Karpas-422 (cell line): ENCODE measurements around the gene MDGA2. TPM values are rescaled to one million over a fixed set of nuclear protein-coding genes. Genes with fewer than 3 reads are reported as not detected.

Source experiments
- DNase-seq: peaks from one replicate; pipeline ENCODE4 v3.0.0-alpha.2; 2015
- H2AFZ ChIP-seq: fragments of 200-600 bp; sonication (generic); 2 replicates; pipeline ENCODE4 v1.6.1; 2014; ENCODE audit warnings: antibody characterized with exemption, low read length, mixed read lengths
- H3K27ac ChIP-seq: fragments of 200-600 bp; sonication (generic); 2 replicates; pipeline ENCODE4 v1.5.1; 2014; ENCODE audit warnings: mild to moderate bottlenecking, low read length, moderate library complexity
- H3K27me3 ChIP-seq: fragments of 200-600 bp; sonication (generic); 2 replicates; pipeline ENCODE4 v1.6.1; 2014; ENCODE audit warnings: low read length, mixed read lengths
- H3K36me3 ChIP-seq: fragments of 200-600 bp; sonication (generic); 2 replicates; pipeline ENCODE4 v1.6.1; 2014; ENCODE audit warnings: low read length, mixed read lengths; ENCODE audit not compliant: insufficient read depth
- H3K4me1 ChIP-seq: fragments of 200-600 bp; sonication (generic); 2 replicates; pipeline ENCODE4 v1.6.1; 2014; ENCODE audit warnings: mild to moderate bottlenecking, low read length, mixed read lengths
- H3K4me2 ChIP-seq: fragments of 200-600 bp; sonication (generic); 2 replicates; pipeline ENCODE4 v1.6.1; 2014; ENCODE audit warnings: low read length, low read depth, mild to moderate bottlenecking; ENCODE audit not compliant: poor library complexity, severe bottlenecking
- H3K4me3 ChIP-seq: fragments of 200-600 bp; sonication (generic); 2 replicates; pipeline ENCODE4 v1.5.1; 2014; ENCODE audit warnings: mild to moderate bottlenecking, antibody characterized with exemption, low read length, mixed read lengths
- H3K79me2 ChIP-seq: fragments of 200-600 bp; sonication (generic); 2 replicates; pipeline ENCODE4 v1.6.1; 2014; ENCODE audit warnings: mild to moderate bottlenecking, low read length, mixed read lengths
- H3K9ac ChIP-seq: fragments of 200-600 bp; sonication (generic); 2 replicates; pipeline ENCODE4 v1.6.0; 2014; ENCODE audit warnings: low read length
- H3K9me2 ChIP-seq: fragments of 200-600 bp; sonication (generic), shearing (Covaris generic); replicated peaks from 2 replicates; pipeline ENCODE4 v1.6.0; 2014; ENCODE audit warnings: mild to moderate bottlenecking, low read length, moderate library complexity; ENCODE audit not compliant: insufficient read depth
- H3K9me3 ChIP-seq: fragments of 300-700, 200-600 bp; sonication (generic); 2 replicates; pipeline ENCODE4 v1.6.1; 2014; ENCODE audit warnings: low read length, mixed read lengths
- H4K20me1 ChIP-seq: fragments of 200-600 bp; sonication (generic); 2 replicates; pipeline ENCODE4 v1.6.1; 2014; ENCODE audit warnings: mild to moderate bottlenecking, antibody characterized with exemption, low read length, low read depth; ENCODE audit not compliant: insufficient read depth
- total RNA-seq: library from RNA; depleted of rRNA; stranded (reverse); fragments of >200 nt; shearing (Covaris generic); gene quantifications from 2 replicates; pipeline ENCODE4 v1.2.3, GENCODE V29; 2014; ENCODE audit warnings: low replicate concordance

Gene MDGA2
- total RNA-seq, 1 experiment from 2014 or later: not detected

DNA sequence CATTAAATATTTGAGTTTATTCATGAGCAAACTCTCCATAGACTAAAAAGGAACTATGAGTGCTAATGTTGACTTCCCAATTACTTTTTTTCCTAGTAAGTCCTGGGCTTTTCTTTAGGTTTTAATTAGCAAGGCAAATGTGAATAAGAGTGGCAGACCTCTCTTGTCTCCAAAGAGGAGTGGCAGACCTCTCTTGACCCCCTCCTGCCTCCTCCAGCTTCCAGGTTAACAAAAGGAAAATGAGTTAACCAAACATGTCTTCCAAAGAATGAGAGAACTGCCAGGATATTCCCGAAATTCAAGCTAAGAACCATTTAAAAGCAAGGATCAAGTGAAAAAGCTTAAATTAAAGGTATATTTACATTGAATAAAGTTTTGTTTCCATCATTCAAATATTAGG lies 253.2 kb downstream of the MDGA2 start:
- no peak overlapping the region for H3K27ac ChIP-seq

GRCh38 chr14:47411523-47411922 lies 263.9 kb downstream of the MDGA2 start:
- no peaks in the 10 kb centered on the region for H3K79me2 ChIP-seq
- H3K4me3 ChIP-seq: no peak overlapping the region
- H3K27me3 ChIP-seq: no peaks in the 10 kb centered on the region
- DNase-seq: no peak
- H3K27ac ChIP-seq: no peak overlapping the region
- H3K9me2 ChIP-seq: no peaks in the 10 kb centered on the region
- H2AFZ ChIP-seq: no peak overlapping the region
- H3K9ac ChIP-seq: no peak overlapping the region
- peaks cover 61% of the 10 kb centered on the region for H3K9me3 ChIP-seq
- H3K36me3 ChIP-seq: no peaks in the 10 kb centered on the region
- no peaks in the 10 kb centered on the region for H3K4me1 ChIP-seq
- H3K4me2 ChIP-seq: no peak overlapping the region
- H4K20me1 ChIP-seq: no peaks in the 10 kb centered on the region

More for the DNA sequence above, 253.2 kb downstream of the MDGA2 start:
- no peaks in the 10 kb centered on the region for H3K4me1 ChIP-seq
- no peaks in the 10 kb centered on the region for H3K27me3 ChIP-seq
- H3K36me3 ChIP-seq: no peaks in the 10 kb centered on the region
- no peaks in the 10 kb centered on the region for H3K9me2 ChIP-seq
- no peak overlapping the region for H3K4me3 ChIP-seq
- H3K4me2 ChIP-seq: no peak overlapping the region
- no peaks in the 10 kb centered on the region for H4K20me1 ChIP-seq
- peaks cover 56% of the 10 kb centered on the region for H3K9me3 ChIP-seq
- H2AFZ ChIP-seq: no peak overlapping the region
- no peak for DNase-seq
- H3K9ac ChIP-seq: no peak overlapping the region
- H3K79me2 ChIP-seq: no peaks in the 10 kb centered on the region

GRCh38 chr14:47392326-47392725 lies 283.1 kb downstream of the MDGA2 start:
- Histone ChIP-seq H2AFZ (no peak overlapping the region), H3K79me2 (no peaks in the 10 kb centered on the region), H3K4me3 (no peak overlapping the region), H3K9me3 (peaks cover 52% of the 10 kb centered on the region), H3K27me3 (no peaks in the 10 kb centered on the region), H3K9me2 (no peaks in the 10 kb centered on the region), H3K9ac (no peak overlapping the region), H3K4me1 (no peaks in the 10 kb centered on the region), H4K20me1 (no peaks in the 10 kb centered on the region), H3K36me3 (no peaks in the 10 kb centered on the region), H3K27ac (no peak overlapping the region), H3K4me2 (no peak overlapping the region)
- no peak for DNase-seq

DNA sequence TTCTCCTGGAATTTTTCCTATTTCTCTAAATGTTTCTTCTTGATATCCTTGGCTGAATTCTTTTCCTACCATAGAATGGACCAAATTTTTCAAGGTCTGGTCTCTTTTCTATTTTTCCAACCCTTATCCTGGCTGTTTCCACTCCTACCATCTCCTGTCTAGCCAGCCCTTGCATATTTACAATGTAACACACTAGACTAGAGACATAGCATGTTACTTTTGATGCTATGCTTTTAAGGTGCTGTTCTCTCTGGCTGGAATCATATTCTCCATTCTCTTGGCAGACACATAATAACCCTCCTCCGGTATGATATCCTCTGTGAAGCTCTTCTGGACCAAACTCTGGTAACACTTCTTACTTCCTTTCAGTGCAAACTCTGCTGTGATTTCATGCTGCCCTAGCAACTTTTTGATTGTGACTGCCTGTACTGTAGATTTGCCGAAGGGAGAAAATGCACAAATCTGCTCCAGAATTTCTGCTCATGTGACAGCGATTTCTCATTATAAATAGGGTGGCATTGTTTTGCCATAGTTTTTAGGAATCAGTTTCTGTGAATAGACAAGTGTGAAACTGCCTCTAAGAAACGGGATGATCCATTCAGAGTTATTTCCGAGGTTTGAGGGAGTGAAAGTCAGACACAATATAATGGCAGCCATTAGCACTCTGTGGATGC lies 284.4 kb downstream of the MDGA2 start:
- H3K27me3 ChIP-seq: no peaks in the 10 kb centered on the region
- no peaks in the 10 kb centered on the region for H3K9me2 ChIP-seq
- no peak overlapping the region for H3K9ac ChIP-seq
- DNase-seq: no peak
- no peak overlapping the region for H3K27ac ChIP-seq
- no peaks in the 10 kb centered on the region for H3K4me1 ChIP-seq
- no peak overlapping the region for H2AFZ ChIP-seq
- no peaks in the 10 kb centered on the region for H3K79me2 ChIP-seq
- H3K4me2 ChIP-seq: no peak overlapping the region
- H4K20me1 ChIP-seq: no peaks in the 10 kb centered on the region
- H3K36me3 ChIP-seq: no peaks in the 10 kb centered on the region
- H3K9me3 ChIP-seq: peaks cover 52% of the 10 kb centered on the region
- H3K4me3 ChIP-seq: no peak overlapping the region

DNA sequence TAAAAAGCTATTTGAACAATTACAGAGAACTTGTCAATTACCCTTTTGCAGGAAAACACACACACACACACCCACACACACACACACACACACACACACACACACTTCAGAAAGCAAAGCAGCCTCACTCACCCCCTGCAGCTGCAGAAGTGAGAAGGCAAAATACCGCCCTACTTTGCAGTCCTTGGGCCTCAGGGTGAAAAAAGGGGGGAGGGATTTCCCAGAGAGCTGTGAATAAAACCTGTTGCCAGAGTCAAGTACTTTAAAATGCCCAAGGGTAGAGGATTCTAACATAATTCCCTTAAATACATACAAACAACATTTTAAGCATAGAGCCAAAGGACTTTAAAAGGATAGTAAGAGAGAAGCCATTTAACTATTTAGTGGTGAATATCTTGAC lies 285.9 kb downstream of the MDGA2 start:
- Histone ChIP-seq H3K36me3 (no peaks in the 10 kb centered on the region), H3K9me3 (peaks cover 55% of the 10 kb centered on the region), H3K9me2 (no peaks in the 10 kb centered on the region), H3K4me2 (no peak overlapping the region), H3K4me3 (no peak overlapping the region), H3K79me2 (no peaks in the 10 kb centered on the region), H3K27ac (no peak overlapping the region), H3K4me1 (no peaks in the 10 kb centered on the region), H2AFZ (no peak overlapping the region), H4K20me1 (no peaks in the 10 kb centered on the region), H3K27me3 (no peaks in the 10 kb centered on the region), H3K9ac (no peak overlapping the region)
- no peak for DNase-seq

DNA sequence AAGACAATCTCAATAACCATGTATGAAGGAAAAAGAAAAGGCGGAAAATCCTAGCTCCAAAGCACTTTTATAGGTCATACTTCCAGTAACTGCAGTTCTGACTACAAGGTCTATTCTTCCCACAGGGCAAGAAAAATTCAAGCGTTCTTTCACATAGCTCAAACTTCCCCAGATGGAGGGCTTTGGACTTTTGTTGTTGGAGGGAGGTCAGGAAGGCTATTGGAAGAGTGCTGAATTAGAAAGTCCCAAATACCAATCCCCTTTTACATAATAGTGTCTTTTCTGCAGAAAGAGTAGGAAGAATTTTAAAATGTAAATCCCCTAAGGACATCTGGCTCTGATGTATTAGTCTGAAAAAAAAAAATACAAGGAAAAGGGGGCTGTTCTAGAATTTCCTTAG lies 309.4 kb downstream of the MDGA2 start:
- no peak overlapping the region for H3K4me2 ChIP-seq
- no peaks in the 10 kb centered on the region for H3K4me1 ChIP-seq
- no peak overlapping the region for H3K4me3 ChIP-seq
- H3K9ac ChIP-seq: no peak overlapping the region
- H3K79me2 ChIP-seq: no peaks in the 10 kb centered on the region
- H3K27ac ChIP-seq: no peak overlapping the region
- no peaks in the 10 kb centered on the region for H4K20me1 ChIP-seq
- peaks cover 41% of the 10 kb centered on the region for H3K9me3 ChIP-seq
- H3K27me3 ChIP-seq: no peaks in the 10 kb centered on the region
- DNase-seq: no peak
- peaks cover 5% of the 10 kb centered on the region; the same call in 1 of the 2 replicates for H3K9me2 ChIP-seq
- H2AFZ ChIP-seq: no peak overlapping the region
- H3K36me3 ChIP-seq: no peaks in the 10 kb centered on the region

DNA sequence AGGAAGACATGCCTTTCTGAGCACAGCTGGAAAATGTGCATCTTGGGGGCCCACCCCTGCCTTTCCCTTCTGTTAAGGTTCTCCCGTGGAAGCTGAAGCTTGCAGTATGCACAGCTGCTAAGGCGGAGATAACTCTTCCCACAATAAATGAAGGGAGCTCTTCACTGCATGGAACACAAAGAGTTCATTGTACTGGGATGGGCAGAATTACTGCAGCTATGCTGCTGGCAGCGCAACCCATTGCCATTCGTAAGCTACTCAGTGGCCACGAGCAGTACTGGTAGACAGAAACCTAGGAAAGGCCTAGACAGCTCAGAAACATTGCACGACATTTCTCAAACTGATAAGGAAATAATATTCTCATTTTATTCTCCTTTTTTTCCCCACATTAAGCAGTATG lies 310.2 kb downstream of the MDGA2 start:
- no peak overlapping the region for H3K9ac ChIP-seq
- H3K9me2 ChIP-seq: peaks cover 5% of the 10 kb centered on the region; the same call in 1 of the 2 replicates
- no peaks in the 10 kb centered on the region for H3K27me3 ChIP-seq
- H2AFZ ChIP-seq: no peak overlapping the region
- no peak overlapping the region for H3K4me3 ChIP-seq
- no peaks in the 10 kb centered on the region for H4K20me1 ChIP-seq
- DNase-seq: no peak
- no peaks in the 10 kb centered on the region for H3K79me2 ChIP-seq
- H3K4me1 ChIP-seq: no peaks in the 10 kb centered on the region
- no peak overlapping the region for H3K27ac ChIP-seq
- H3K9me3 ChIP-seq: peaks cover 45% of the 10 kb centered on the region
- H3K4me2 ChIP-seq: no peak overlapping the region
- H3K36me3 ChIP-seq: no peaks in the 10 kb centered on the region

DNA sequence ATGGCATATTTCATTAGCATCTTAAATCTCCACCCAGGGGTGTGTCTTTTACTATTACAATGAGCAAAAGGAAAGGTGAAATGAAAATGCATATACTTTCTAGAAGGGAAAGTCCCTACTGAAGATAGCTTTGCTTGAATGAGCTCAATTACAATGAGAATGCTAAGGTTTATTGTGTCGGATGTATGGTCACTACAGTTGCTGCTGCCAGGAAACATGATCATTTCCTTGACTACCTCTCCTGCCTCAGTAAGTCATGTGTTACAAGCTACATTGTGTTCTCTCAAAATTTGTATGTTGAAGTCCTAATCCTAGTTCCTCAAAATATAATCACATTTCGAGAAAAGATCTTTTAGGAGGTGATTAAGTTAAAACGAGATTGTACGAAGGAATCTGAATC lies 322.2 kb downstream of the MDGA2 start:
- Histone ChIP-seq H3K36me3 (no peaks in the 10 kb centered on the region), H3K9me2 (no peaks in the 10 kb centered on the region), H3K4me2 (no peak overlapping the region), H3K4me1 (no peaks in the 10 kb centered on the region), H3K27ac (no peak overlapping the region), H3K79me2 (no peaks in the 10 kb centered on the region), H3K4me3 (no peak overlapping the region), H2AFZ (no peak overlapping the region), H4K20me1 (no peaks in the 10 kb centered on the region), H3K27me3 (no peaks in the 10 kb centered on the region), H3K9me3 (peaks cover 69% of the 10 kb centered on the region), H3K9ac (no peak overlapping the region)
- DNase-seq: no peak
